SK-N-SH (cell line): ENCODE data around the gene TRAPPC6A. TPM values are rescaled to one million over a fixed set of nuclear protein-coding genes. Genes with fewer than 3 reads are reported as not detected.

Source experiments
- CTCF ChIA-PET: fragments of 300-600, 350-600 bp; formaldehyde crosslinking; extraction: SDS; loops from one replicate; lab custom pipeline; 2021; lab: Yijun Ruan, JAX
- POLR2A ChIA-PET: fragments of 350-600 bp; sonication (Branson Sonifier 250); formaldehyde crosslinking; extraction: SDS; loops from one replicate; lab custom pipeline; 2020; ENCODE audit warnings: antibody characterized with exemption, inconsistent platforms; lab: Yijun Ruan, JAX
- DNase-seq: peaks from one replicate; pipeline ENCODE4 v3.0.0; 2012
- H2AFZ ChIP-seq: fragments of 200-600 bp; sonication (generic); 2 replicates; pipeline ENCODE4 v1.8.1; 2016; ENCODE audit warnings: antibody characterized with exemption, mild to moderate bottlenecking, low read depth
- H3F3A ChIP-seq: fragments of 200-600 bp; sonication (generic); replicated peaks from 2 replicates; pipeline ENCODE3; 2016; ENCODE audit warnings: antibody characterized with exemption, mild to moderate bottlenecking; ENCODE audit not compliant: insufficient read depth
- H3K27ac ChIP-seq, 2 experiments: fragments of 200-500 bp in 1 of 2; fragments of 200-600 bp in 1 of 2; sonication (Bioruptor generic) in 1 of 2; sonication (generic), shearing (Covaris generic) in 1 of 2; 2 replicates each; pipeline versions ENCODE4 v1.5.1 to v1.6.1; 2014 to 2016; ENCODE audit warnings: low read depth in 2 of 2, inconsistent platforms in 1 of 2, low read length in 1 of 2, mild to moderate bottlenecking in 1 of 2, mixed read lengths in 1 of 2
- H3K27me3 ChIP-seq: fragments of 200-600 bp; sonication (generic), shearing (Covaris generic); 2 replicates; pipeline ENCODE4 v1.6.1; 2016; ENCODE audit warnings: mixed run types; ENCODE audit not compliant: insufficient read depth
- H3K36me3 ChIP-seq, 2 experiments: fragments of 200-500 bp in 1 of 2; fragments of 200-600 bp in 1 of 2; sonication (Bioruptor generic) in 1 of 2; sonication (generic) in 1 of 2; replicated peaks in 1 of 2; 2 replicates each; pipeline versions ENCODE3 to v1.5.1; 2014 to 2016; ENCODE audit warnings: low read length in 1 of 2, mild to moderate bottlenecking in 1 of 2; ENCODE audit not compliant: insufficient read depth in 2 of 2, control insufficient read depth in 1 of 2
- H3K4me1 ChIP-seq, 2 experiments: fragments of 200-500 bp in 1 of 2; fragments of 200-600 bp in 1 of 2; sonication (Bioruptor generic) in 1 of 2; sonication (generic), shearing (Covaris generic) in 1 of 2; 2 replicates each; pipeline versions ENCODE4 v1.5.1 to v1.6.1; 2014 to 2016; ENCODE audit warnings: low read depth in 1 of 2, low read length in 1 of 2, mixed run types in 1 of 2; ENCODE audit not compliant: insufficient read depth in 2 of 2, control insufficient read depth in 1 of 2
- H3K4me2 ChIP-seq: fragments of 200-600 bp; sonication (generic), shearing (Covaris generic); 2 replicates; pipeline ENCODE4 v1.6.1; 2017; ENCODE audit warnings: mixed run types
- H3K4me3 ChIP-seq, 2 experiments: fragments of 200-500 bp in 1 of 2; fragments of 200-600 bp in 1 of 2; sonication (Bioruptor generic) in 1 of 2; sonication (generic), shearing (Covaris generic) in 1 of 2; 2 replicates each; pipeline versions ENCODE4 v1.5.1 to v1.8.1; 2014 to 2016; ENCODE audit warnings: low read depth in 2 of 2, inconsistent platforms in 1 of 2, low read length in 1 of 2, mild to moderate bottlenecking in 1 of 2, mixed read lengths in 1 of 2, moderate library complexity in 1 of 2
- H3K79me2 ChIP-seq: fragments of 200-600 bp; sonication (generic); 2 replicates; pipeline ENCODE4 v1.8.1; 2017; ENCODE audit warnings: mild to moderate bottlenecking; ENCODE audit not compliant: insufficient read depth
- H3K9ac ChIP-seq: fragments of 200-600 bp; sonication (generic); 2 replicates; pipeline ENCODE4 v1.6.1; 2017; ENCODE audit warnings: mixed run types
- H3K9me2 ChIP-seq: fragments of 200-600 bp; sonication (generic); 2 replicates; pipeline ENCODE4 v1.6.1; 2017; ENCODE audit warnings: mixed run types
- H3K9me3 ChIP-seq: fragments of 200-600 bp; sonication (generic); 2 replicates; pipeline ENCODE4 v1.6.1; 2017; ENCODE audit warnings: mixed run types, mild to moderate bottlenecking, moderate library complexity
- H4K20me1 ChIP-seq: fragments of 200-600 bp; sonication (generic); 2 replicates; pipeline ENCODE4 v1.6.1; 2017; ENCODE audit warnings: mild to moderate bottlenecking, mixed run types; ENCODE audit not compliant: insufficient read depth
- CHD2 ChIP-seq: fragments of 150-350 bp; IDR thresholded peaks from 2 replicates; pipeline ENCODE4 v1.6.1; 2018; ENCODE audit warnings: low read length; ENCODE audit not compliant: partially characterized antibody
- CTCF ChIP-seq: fragments of 200-600 bp; sonication (generic); IDR thresholded peaks from 2 replicates; pipeline ENCODE4 v1.6.1; 2017; ENCODE audit warnings: antibody characterized with exemption, mild to moderate bottlenecking, moderate library complexity
- ELF1 ChIP-seq: IDR thresholded peaks from 2 replicates; pipeline ENCODE4 v1.4.0; 2012
- EP300 ChIP-seq, 2 experiments: IDR thresholded peaks; 2 replicates each; pipeline versions ENCODE4 v1.4.0 to v1.6.1; 2012; ENCODE audit warnings: borderline replicate concordance in 1 of 2, low read depth in 1 of 2, low read length in 1 of 2
- FOXJ3 ChIP-seq: sonication (generic); formaldehyde crosslinking; IDR thresholded peaks from 2 replicates; pipeline ENCODE4 v1.5.1; 2020; ENCODE audit warnings: mild to moderate bottlenecking, missing genetic modification reagents
- FOXM1 ChIP-seq: IDR thresholded peaks from 2 replicates; pipeline ENCODE4 v1.4.0; 2012; ENCODE audit warnings: low read depth, mild to moderate bottlenecking
- GABPA ChIP-seq: IDR thresholded peaks from 2 replicates; pipeline ENCODE4 v1.4.0; 2012; ENCODE audit warnings: low read depth, mild to moderate bottlenecking
- JUND ChIP-seq: IDR thresholded peaks from 2 replicates; pipeline ENCODE4 v1.4.0; 2012
- MAX ChIP-seq: IDR thresholded peaks from 2 replicates; pipeline ENCODE4 v1.4.0; 2012; ENCODE audit warnings: low read depth
- MXI1 ChIP-seq: IDR thresholded peaks from 2 replicates; pipeline ENCODE4 v1.6.1; 2012; ENCODE audit warnings: mild to moderate bottlenecking, low read depth, low read length, improper control_type of control experiment
- NRF1 ChIP-seq: IDR thresholded peaks from 2 replicates; pipeline ENCODE4 v1.6.1; 2012; ENCODE audit warnings: low read depth, mild to moderate bottlenecking, low read length
- PBX3 ChIP-seq: IDR thresholded peaks from 2 replicates; pipeline ENCODE4; 2012
- RCOR1 ChIP-seq: fragments of 150-350 bp; IDR thresholded peaks from 2 replicates; pipeline ENCODE4 v1.6.1; 2017; ENCODE audit warnings: antibody characterized with exemption, low read length
- RFX5 ChIP-seq: IDR thresholded peaks from 2 replicates; pipeline ENCODE4 v1.6.1; 2012; ENCODE audit warnings: mild to moderate bottlenecking, improper control_type of control experiment, low read length
- SIN3A ChIP-seq: IDR thresholded peaks from 2 replicates; pipeline ENCODE4 v1.6.1; 2012; ENCODE audit warnings: low read depth, mild to moderate bottlenecking, low read length, moderate library complexity, borderline replicate concordance
- SMC3 ChIP-seq: IDR thresholded peaks from 2 replicates; pipeline ENCODE4 v1.6.1; 2012; ENCODE audit warnings: low read depth, low read length, improper control_type of control experiment
- TAF1 ChIP-seq: IDR thresholded peaks from 2 replicates; pipeline ENCODE4 v1.6.1; 2012; ENCODE audit warnings: low read depth, mild to moderate bottlenecking, low read length, moderate library complexity, borderline replicate concordance
- TEAD4 ChIP-seq: IDR thresholded peaks from 2 replicates; pipeline ENCODE4 v1.4.0; 2012; ENCODE audit warnings: mild to moderate bottlenecking, borderline replicate concordance; ENCODE audit not compliant: insufficient read depth
- ZBTB33 ChIP-seq: IDR thresholded peaks from 2 replicates; pipeline ENCODE4 v1.4.0; 2012; ENCODE audit warnings: low read depth, borderline replicate concordance
- WGBS: methylation state at CpG from one replicate; pipeline ENCODE4 v1.1.6; 2017; ENCODE audit warnings: low lambda C conversion rate; 5-methylcytosine and 5-hydroxymethylcytosine counted together
- polyA plus RNA-seq, 3 experiments: library from polyadenylated mRNA; depleted of rRNA; stranded (reverse); fragments of >200 nt; gene quantifications; 2 replicates each; pipeline ENCODE4 v1.2.3, GENCODE V29; 2012
- TF ChIP-seq, protein P1 (sequence below): IDR thresholded peaks from 2 replicates; pipeline ENCODE4 v1.4.0; 2012; ENCODE audit warnings: low read depth, borderline replicate concordance

The TRAPPC6A gene
- polyA plus RNA-seq, 1 of the 3 experiments (the other 2 are of a cell fraction), result 59.0 TPM

GRCh38 chr19:45182758-45183157, 4.7 kb upstream of the TRAPPC6A start:
- CTCF ChIA-PET, result interaction anchor here (0.8 to 1.4 kb wide), 3 partner anchors 17 to 173 kb away, joined by 3 to 6 read pairs (median 3); no protein-coding TSS in a partner anchor

More at GRCh38 chr19:45182758-45183157, 4.7 kb upstream of the TRAPPC6A start:
- Histone ChIP-seq H3K4me3 (no peak overlapping the region), H3F3A (peaks cover 5% of the 10 kb centered on the region), H3K27ac (no peak overlapping the region), H3K36me3 (peaks cover 0 to 5% of the 10 kb centered on the region in 2 experiments), H3K27me3 (no peaks in the 10 kb centered on the region), H3K9me3 (no peaks in the 10 kb centered on the region), H3K4me1 (peaks cover 0 to 8% of the 10 kb centered on the region in 2 experiments; a peak in 1 of 4 replicates), H3K9me2 (no peaks in the 10 kb centered on the region), H3K79me2 (peaks cover 20% of the 10 kb centered on the region), H3K9ac (no peak overlapping the region), H2AFZ (no peak overlapping the region), H4K20me1 (no peaks in the 10 kb centered on the region), H3K4me2 (no peak overlapping the region)
- TF ChIP-seq FOXM1, result no peak
- no peak for TF ChIP-seq CHD2
- TF ChIP-seq ELF1, result no peak
- TF ChIP-seq NRF1, result no peak
- no peak for TF ChIP-seq MXI1
- TF ChIP-seq FOXJ3 (CRISPR knock-in tag), result no peak
- no peak for TF ChIP-seq SMC3
- no peak for TF ChIP-seq TAF1
- TF ChIP-seq TEAD4, result no peak
- no peak for TF ChIP-seq CTCF
- no peak for TF ChIP-seq PBX3
- TF ChIP-seq GABPA, result no peak
- no peak for TF ChIP-seq SIN3A
- no peak for TF ChIP-seq RCOR1
- TF ChIP-seq ZBTB33, result no peak
- TF ChIP-seq, protein P1, sequence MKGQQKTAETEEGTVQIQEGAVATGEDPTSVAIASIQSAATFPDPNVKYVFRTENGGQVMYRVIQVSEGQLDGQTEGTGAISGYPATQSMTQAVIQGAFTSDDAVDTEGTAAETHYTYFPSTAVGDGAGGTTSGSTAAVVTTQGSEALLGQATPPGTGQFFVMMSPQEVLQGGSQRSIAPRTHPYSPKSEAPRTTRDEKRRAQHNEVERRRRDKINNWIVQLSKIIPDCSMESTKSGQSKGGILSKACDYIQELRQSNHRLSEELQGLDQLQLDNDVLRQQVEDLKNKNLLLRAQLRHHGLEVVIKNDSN, result no peak
- TF ChIP-seq MAX, result no peak
- TF ChIP-seq RFX5, result no peak
- no peak for TF ChIP-seq EP300 (IDR thresholded peaks at IDR 0.05; ENCODE audit: borderline replicate concordance in 1 of 2, low read depth in 1 of 2, low read length in 1 of 2)
- no peak for TF ChIP-seq JUND
- DNase-seq, result no peak
- 91% methylated on average over 4 of the region's 4 CpGs for WGBS
- POLR2A ChIA-PET, result no interaction called here
